Small intestine (tissue), 7 donors: Measurements from ENCODE around the gene WDR7. TPM values are rescaled to one million over a fixed set of nuclear protein-coding genes. Genes with fewer than 3 reads are reported as not detected.

Experiments
- DNase-seq, 2 donors: peaks; one replicate each; pipeline versions ENCODE4 v3.0.0 to v3.0.0-alpha.2; 2013
- FAIRE-seq: peaks from 2 replicates; lab custom pipeline; 2012; peaks lifted over from hg19 to GRCh38; lab: Jason Lieb, UNC
- H3K27ac ChIP-seq, 3 donors: one replicate each; pipeline ENCODE4 v1.5.1; 2013; ENCODE audit warnings: low read length in 2 of 3, mild to moderate bottlenecking in 2 of 3, control low read depth in 1 of 3, inconsistent platforms in 1 of 3, low read depth in 1 of 3, moderate library complexity in 1 of 3
- H3K27me3 ChIP-seq, 3 donors: one replicate each; pipeline ENCODE4 v1.6.1; 2013; ENCODE audit warnings: low read length in 3 of 3, inconsistent platforms in 1 of 3; ENCODE audit not compliant: control insufficient read depth in 3 of 3, insufficient read depth in 3 of 3
- H3K36me3 ChIP-seq, 3 donors: one replicate each; pipeline ENCODE4 v1.6.1; 2013; ENCODE audit warnings: low read length in 3 of 3, inconsistent platforms in 1 of 3, low read depth in 1 of 3, mild to moderate bottlenecking in 1 of 3, moderate library complexity in 1 of 3; ENCODE audit not compliant: control insufficient read depth in 3 of 3, insufficient read depth in 2 of 3
- H3K4me1 ChIP-seq, 3 donors: one replicate each; pipeline ENCODE4 v1.6.1; 2013; ENCODE audit warnings: low read length in 2 of 3, inconsistent platforms in 1 of 3, low read depth in 1 of 3, mild to moderate bottlenecking in 1 of 3, moderate library complexity in 1 of 3; ENCODE audit not compliant: control insufficient read depth in 3 of 3, insufficient read depth in 2 of 3
- H3K4me3 ChIP-seq, 3 donors: one replicate each; pipeline ENCODE4 v1.5.1; 2013; ENCODE audit warnings: low read length in 3 of 3, control low read depth in 1 of 3, inconsistent platforms in 1 of 3, low read depth in 1 of 3, mild to moderate bottlenecking in 1 of 3, moderate library complexity in 1 of 3
- H3K9me3 ChIP-seq, 2 donors: one replicate each; pipeline ENCODE4 v1.6.1; 2013; ENCODE audit warnings: low read depth in 1 of 2, low read length in 1 of 2; ENCODE audit not compliant: control insufficient read depth in 2 of 2, insufficient read depth in 1 of 2
- WGBS, 3 donors: extraction: QIAGEN DNeasy Blood & Tissue Kit; methylation state at CpG; one replicate each; pipeline ENCODE4 v1.1.7; 2013; 5-methylcytosine and 5-hydroxymethylcytosine counted together
- polyA plus RNA-seq, 4 donors: library from polyadenylated mRNA; stranded (reverse) in 3 of 4; unstranded in 1 of 4; fragments of 200-250 nt in 3 of 4; fragments of 120-200 nt in 1 of 4; gene quantifications; one replicate each; pipeline versions ENCODE4 v1.2.1 to v1.2.3, GENCODE V29; 2013
- donor health status: healthy with polysubstance abuse.
- donor health status: control.
- donor health status: control.
- donor health status: Bipolar disorder and iron deficiency.
- donor health status: healthy.

WDR7 gene
- polyA plus RNA-seq, 4 donors: 3.1 to 7.8 (median 4.9) TPM

DNA sequence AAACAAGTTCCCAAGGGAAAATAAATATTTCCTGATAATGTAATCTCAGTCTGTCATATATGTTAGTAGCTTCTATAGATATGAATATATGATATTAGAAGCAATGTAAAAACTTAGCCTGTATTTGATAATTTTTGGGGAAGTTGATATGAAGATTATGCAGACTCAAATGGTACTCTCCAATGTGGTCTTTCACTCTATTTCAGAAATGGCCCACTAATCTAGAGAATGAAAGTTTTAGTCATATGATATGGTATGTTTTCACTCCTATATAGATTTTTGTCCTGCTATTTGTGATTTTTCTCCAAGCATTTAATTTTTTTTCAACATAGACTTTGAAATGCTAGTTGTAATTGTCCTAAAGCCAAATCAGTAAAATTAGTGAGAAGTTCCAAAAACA lies 259.1 kb downstream of the WDR7 start:
- Histone ChIP-seq H3K4me3 (no peak overlapping the region), H3K4me1 (peaks cover 0 to 4% (median 0%) of the 10 kb centered on the region in 3 donors)

GRCh38 chr18:56910967-56911366 lies 259.8 kb downstream of the WDR7 start:
- FAIRE-seq (no peak), DNase-seq (peak; percentile 63 to 88)

More for the DNA sequence above, 259.1 kb downstream of the WDR7 start:
- Histone ChIP-seq H3K36me3 (no peaks in the 10 kb centered on the region), H3K27me3 (no peaks in the 10 kb centered on the region), H3K27ac (peak overlapping the region in 1 of 3 donors; percentile 58), H3K9me3 (no peaks in the 10 kb centered on the region)
- DNase-seq (no peak), FAIRE-seq (no peak)

GRCh38 chr18:56913941-56914340 lies 262.8 kb downstream of the WDR7 start:
- H3K9me3 ChIP-seq: no peaks in the 10 kb centered on the region
- DNase-seq (no peak), FAIRE-seq (no peak)
- peaks cover 0 to 4% (median 0%) of the 10 kb centered on the region in 3 donors for H3K4me1 ChIP-seq
- no peaks in the 10 kb centered on the region for H3K27me3 ChIP-seq
- no peak overlapping the region for H3K27ac ChIP-seq
- no peaks in the 10 kb centered on the region for H3K36me3 ChIP-seq
- 92 to 93% (median 93%) methylated on average over 4 of the region's 4 CpGs for WGBS, 3 donors
- H3K4me3 ChIP-seq: no peak overlapping the region

More at GRCh38 chr18:56910967-56911366, 259.8 kb downstream of the WDR7 start:
- Histone ChIP-seq H3K27me3 (no peaks in the 10 kb centered on the region), H3K36me3 (no peaks in the 10 kb centered on the region), H3K27ac (peak overlapping the region in 1 of 3 donors; percentile 58), H3K4me3 (no peak overlapping the region), H3K4me1 (peaks cover 0 to 4% (median 0%) of the 10 kb centered on the region in 3 donors), H3K9me3 (no peaks in the 10 kb centered on the region)
- 13 to 51% (median 30%) methylated on average over 4 of the region's 4 CpGs for WGBS, 3 donors

DNA sequence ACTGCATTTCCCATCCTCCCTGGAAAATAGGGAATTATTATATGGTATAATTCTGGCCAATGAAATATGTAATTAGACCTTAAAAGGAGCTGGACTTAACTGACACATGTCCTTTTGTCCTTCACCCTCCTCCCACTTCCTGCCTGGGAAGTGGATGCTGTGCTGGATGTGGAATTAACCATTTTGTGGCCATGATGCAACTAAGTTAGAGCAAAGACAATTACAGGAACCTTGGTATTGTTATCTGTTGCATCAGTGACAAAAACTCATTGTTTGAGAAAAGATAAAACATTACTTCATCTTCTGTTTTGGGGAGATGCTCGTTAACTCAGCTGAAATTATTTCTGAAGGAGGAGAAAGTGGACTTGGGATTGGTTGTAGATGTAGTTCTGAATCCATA lies 268.0 kb downstream of the WDR7 start:
- H3K36me3 ChIP-seq: no peaks in the 10 kb centered on the region
- WGBS, 3 donors: 96 to 100% (median 96%) methylated on average over 1 of the region's 1 CpG
- no peaks in the 10 kb centered on the region for H3K9me3 ChIP-seq
- H3K27ac ChIP-seq: no peak overlapping the region
- no peak overlapping the region for H3K4me3 ChIP-seq
- DNase-seq (no peak), FAIRE-seq (no peak)
- H3K27me3 ChIP-seq: no peaks in the 10 kb centered on the region
- peaks cover 0 to 5% (median 0%) of the 10 kb centered on the region in 3 donors for H3K4me1 ChIP-seq

GRCh38 chr18:56921896-56922480 lies 270.8 kb downstream of the WDR7 start:
- no peak for DNase-seq
- WGBS, 3 donors: 81 to 88% (median 87%) methylated on average over 1 of the region's 1 CpG
- H3K27ac ChIP-seq: no peak overlapping the region
- no peaks in the 10 kb centered on the region for H3K27me3 ChIP-seq
- H3K36me3 ChIP-seq: no peaks in the 10 kb centered on the region
- no peak for FAIRE-seq
- H3K4me1 ChIP-seq: peaks cover 0 to 5% (median 0%) of the 10 kb centered on the region in 3 donors
- H3K9me3 ChIP-seq: no peaks in the 10 kb centered on the region
- H3K4me3 ChIP-seq: no peak overlapping the region

GRCh38 chr18:56926734-56927133 lies 275.6 kb downstream of the WDR7 start:
- no peak overlapping the region for H3K4me3 ChIP-seq
- no peaks in the 10 kb centered on the region for H3K4me1 ChIP-seq
- FAIRE-seq (no peak), DNase-seq (no peak)
- 90 to 94% (median 92%) methylated on average over 5 of the region's 5 CpGs for WGBS, 3 donors
- H3K9me3 ChIP-seq: no peaks in the 10 kb centered on the region
- H3K36me3 ChIP-seq: no peaks in the 10 kb centered on the region
- H3K27me3 ChIP-seq: no peaks in the 10 kb centered on the region
- H3K27ac ChIP-seq: no peak overlapping the region

- no peaks in the 10 kb centered on the region for H3K9me3 ChIP-seq
- H3K4me3 ChIP-seq: no peak overlapping the region
- DNase-seq (no peak), FAIRE-seq (no peak)
- H3K27me3 ChIP-seq: no peaks in the 10 kb centered on the region
- 76 to 95% (median 90%) methylated on average over 3 of the region's 3 CpGs for WGBS, 3 donors
- H3K27ac ChIP-seq: no peak overlapping the region
- no peaks in the 10 kb centered on the region for H3K4me1 ChIP-seq
- peaks cover 0 to 4% (median 0%) of the 10 kb centered on the region in 3 donors for H3K36me3 ChIP-seq
Measured at GRCh38 chr18:56927786-56928185, 276.6 kb downstream of the WDR7 start.

DNA sequence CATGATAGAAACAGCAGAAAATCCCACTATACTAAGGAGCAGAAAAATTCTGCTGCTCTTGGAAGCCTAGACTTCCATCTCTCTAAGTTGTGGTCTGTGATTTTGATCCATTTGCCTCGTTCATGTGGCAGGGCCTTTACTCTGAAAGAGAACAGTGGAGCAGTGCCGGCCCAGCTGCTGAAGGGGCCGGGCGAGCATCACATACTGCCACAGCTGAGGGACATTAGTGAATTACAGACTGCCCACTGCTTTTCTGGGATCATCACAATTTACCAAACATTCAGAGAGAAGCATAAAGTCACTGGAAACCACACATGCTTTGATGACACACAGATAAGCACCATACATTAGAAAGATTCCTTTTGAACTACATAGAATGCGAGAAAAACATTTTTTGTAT lies 278.7 kb downstream of the WDR7 start:
- no peak overlapping the region for H3K27ac ChIP-seq
- H3K36me3 ChIP-seq: peaks cover 0 to 4% (median 0%) of the 10 kb centered on the region in 3 donors
- no peaks in the 10 kb centered on the region for H3K27me3 ChIP-seq
- no peak overlapping the region for H3K4me3 ChIP-seq
- 84 to 92% (median 90%) methylated on average over 5 of the region's 5 CpGs for WGBS, 3 donors
- H3K9me3 ChIP-seq: no peaks in the 10 kb centered on the region
- no peaks in the 10 kb centered on the region for H3K4me1 ChIP-seq
- DNase-seq (no peak), FAIRE-seq (no peak)

DNA sequence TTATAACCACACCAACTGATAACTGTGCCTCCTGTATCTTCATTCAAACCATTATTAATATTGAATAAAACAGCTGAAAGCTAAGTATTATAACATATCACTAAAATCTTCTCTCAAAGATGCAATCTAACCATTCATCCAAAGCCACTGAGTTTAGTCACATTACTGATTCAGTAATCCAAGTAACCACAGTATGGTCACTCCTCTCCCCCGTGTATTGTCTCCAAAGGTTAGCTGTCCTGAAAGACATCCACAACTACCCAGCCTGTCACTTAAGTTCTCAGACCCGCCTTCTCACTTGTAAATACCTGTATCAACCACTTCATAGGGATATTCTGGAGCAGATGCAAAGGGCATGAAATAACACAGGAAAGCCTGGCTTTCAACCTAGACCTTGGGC lies 282.3 kb downstream of the WDR7 start:
- H3K4me1 ChIP-seq: no peaks in the 10 kb centered on the region
- no peak overlapping the region for H3K4me3 ChIP-seq
- no peak for DNase-seq
- H3K36me3 ChIP-seq: peaks cover 2 to 7% (median 2%) of the 10 kb centered on the region in 3 donors
- H3K27me3 ChIP-seq: no peaks in the 10 kb centered on the region
- H3K27ac ChIP-seq: no peak overlapping the region
- H3K9me3 ChIP-seq: no peaks in the 10 kb centered on the region
- FAIRE-seq: no peak
- WGBS, 3 donors: 84 to 92% (median 87%) methylated on average over 2 of the region's 2 CpGs
